Measurements from ENCODE around the gene ANKK1.

ANKK1 gene

GRCh38 chr11:113377681-113378412, 9.7 kb upstream of the ANKK1 start:
- DNase-seq (ENCODE audit: low read depth, low spot score), result no peak

GRCh38 chr11:113378692-113379091, 8.9 kb upstream of the ANKK1 start:
- DNase-seq (ENCODE audit: low read depth, low spot score), result no peak

GRCh38 chr11:113382121-113382520, 5.5 kb upstream of the ANKK1 start:
- no peak for DNase-seq (ENCODE audit: low read depth, low spot score)

- no peak for DNase-seq (ENCODE audit: low read depth, low spot score)
Measured at GRCh38 chr11:113384551-113384950, 3.0 kb upstream of the ANKK1 start.

GRCh38 chr11:113385749-113386148, 1.8 kb upstream of the ANKK1 start:
- no peak for DNase-seq (ENCODE audit: low read depth, low spot score)

GRCh38 chr11:113386866-113387265, 713 bp upstream of the ANKK1 start:
- no peak for DNase-seq (ENCODE audit: low read depth, low spot score)

- DNase-seq (ENCODE audit: low read depth, low spot score), result no peak
Measured at GRCh38 chr11:113389272-113389671, 1.7 kb downstream of the ANKK1 start.

- no peak for DNase-seq (ENCODE audit: low read depth, low spot score)
Measured at GRCh38 chr11:113392236-113392921, 4.8 kb downstream of the ANKK1 start.

GRCh38 chr11:113393501-113393985, 6.0 kb downstream of the ANKK1 start:
- DNase-seq (ENCODE audit: low read depth, low spot score), result no peak

- no peak for DNase-seq (ENCODE audit: low read depth, low spot score)
Measured at GRCh38 chr11:113394919-113395318, 7.3 kb downstream of the ANKK1 start.

GRCh38 chr11:113395782-113396336, 8.3 kb downstream of the ANKK1 start:
- no peak for DNase-seq (ENCODE audit: low read depth, low spot score)

- DNase-seq (ENCODE audit: low read depth, low spot score), result no peak
Measured at GRCh38 chr11:113396690-113397089, 9.1 kb downstream of the ANKK1 start.

GRCh38 chr11:113397212-113397611, 9.6 kb downstream of the ANKK1 start:
- DNase-seq (ENCODE audit: low read depth, low spot score), result no peak

- DNase-seq (ENCODE audit: low read depth, low spot score), result no peak
Measured at GRCh38 chr11:113397821-113398220, 10.2 kb downstream of the ANKK1 start.

GRCh38 chr11:113398669-113399430, 11.3 kb downstream of the ANKK1 start:
- DNase-seq (ENCODE audit: low read depth, low spot score), result no peak

GRCh38 chr11:113400631-113401230, 13.2 kb downstream of the ANKK1 start:
- no peak for DNase-seq (ENCODE audit: low read depth, low spot score)

GRCh38 chr11:113401718-113402117, 14.1 kb downstream of the ANKK1 start:
- DNase-seq (ENCODE audit: low read depth, low spot score), result no peak

- no peak for DNase-seq (ENCODE audit: low read depth, low spot score)
Measured at GRCh38 chr11:113404859-113405430, 17.4 kb downstream of the ANKK1 start.

GRCh38 chr11:113405724-113406478, 18.3 kb downstream of the ANKK1 start:
- no peak for DNase-seq (ENCODE audit: low read depth, low spot score)

GRCh38 chr11:113407163-113407562, 19.6 kb downstream of the ANKK1 start:
- DNase-seq (ENCODE audit: low read depth, low spot score), result no peak

- no peak for DNase-seq (ENCODE audit: low read depth, low spot score)
Measured at GRCh38 chr11:113408206-113408605, 20.6 kb downstream of the ANKK1 start.
